GM12873 (cell line): ENCODE measurements around the gene NUPR1.

ENCODE experiments used
- TF ChIP-seq, protein P1 (sequence below): IDR thresholded peaks from 2 replicates; pipeline ENCODE4 v1.5.1; 2012; ENCODE audit warnings: low read depth, mild to moderate bottlenecking, moderate library complexity, low read length, control low read depth; ENCODE audit not compliant: insufficient read depth; ENCODE audit errors: missing control alignments

The NUPR1 gene

DNA sequence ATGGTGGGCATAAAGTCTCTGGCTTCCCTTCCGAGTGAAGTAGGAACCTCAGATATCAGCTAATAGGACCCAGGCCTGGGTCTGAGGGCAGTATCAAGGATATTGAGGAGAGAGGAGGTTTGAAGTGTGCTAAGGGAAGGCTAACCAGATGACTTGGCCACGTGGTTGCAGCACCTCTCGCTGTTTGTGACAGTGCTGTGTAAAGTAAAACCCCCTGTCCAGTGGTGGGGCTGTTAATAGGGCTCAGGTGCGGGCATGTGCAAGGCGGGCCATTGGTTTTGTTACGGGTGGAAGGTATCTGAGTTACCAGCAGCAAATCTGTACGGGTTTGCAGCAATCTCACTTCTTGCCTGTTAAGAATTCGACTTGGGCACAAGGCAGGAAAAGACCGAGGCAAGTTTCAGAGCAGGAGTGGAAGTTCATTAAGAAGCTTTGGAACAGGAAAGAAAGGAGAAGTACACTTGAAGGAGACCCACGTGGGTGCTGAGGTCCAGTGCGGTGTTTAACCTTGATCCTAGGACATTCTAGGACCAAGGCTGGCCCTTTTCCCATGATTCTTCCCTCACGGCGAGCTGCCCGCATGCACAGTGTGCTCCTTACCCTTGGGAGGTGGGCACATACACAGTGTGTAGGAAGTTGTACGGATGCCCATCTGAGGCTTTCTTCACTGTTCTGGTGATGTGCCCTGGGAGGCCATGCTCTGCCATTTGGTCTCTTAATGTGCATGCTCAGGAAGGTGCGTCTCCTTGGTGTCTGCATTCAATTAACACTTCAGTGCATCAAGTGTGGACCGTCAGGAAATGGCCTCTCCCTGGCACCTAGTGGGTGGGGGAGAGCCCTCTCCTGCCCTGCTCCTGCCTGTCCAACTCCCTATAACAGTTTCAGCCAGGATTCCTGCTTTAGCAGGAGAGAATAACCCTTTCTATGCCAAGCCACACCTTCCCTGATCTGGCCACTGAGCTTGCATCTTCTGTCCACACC, 35.3 kb upstream of the NUPR1 start:
- TF ChIP-seq, protein P1, sequence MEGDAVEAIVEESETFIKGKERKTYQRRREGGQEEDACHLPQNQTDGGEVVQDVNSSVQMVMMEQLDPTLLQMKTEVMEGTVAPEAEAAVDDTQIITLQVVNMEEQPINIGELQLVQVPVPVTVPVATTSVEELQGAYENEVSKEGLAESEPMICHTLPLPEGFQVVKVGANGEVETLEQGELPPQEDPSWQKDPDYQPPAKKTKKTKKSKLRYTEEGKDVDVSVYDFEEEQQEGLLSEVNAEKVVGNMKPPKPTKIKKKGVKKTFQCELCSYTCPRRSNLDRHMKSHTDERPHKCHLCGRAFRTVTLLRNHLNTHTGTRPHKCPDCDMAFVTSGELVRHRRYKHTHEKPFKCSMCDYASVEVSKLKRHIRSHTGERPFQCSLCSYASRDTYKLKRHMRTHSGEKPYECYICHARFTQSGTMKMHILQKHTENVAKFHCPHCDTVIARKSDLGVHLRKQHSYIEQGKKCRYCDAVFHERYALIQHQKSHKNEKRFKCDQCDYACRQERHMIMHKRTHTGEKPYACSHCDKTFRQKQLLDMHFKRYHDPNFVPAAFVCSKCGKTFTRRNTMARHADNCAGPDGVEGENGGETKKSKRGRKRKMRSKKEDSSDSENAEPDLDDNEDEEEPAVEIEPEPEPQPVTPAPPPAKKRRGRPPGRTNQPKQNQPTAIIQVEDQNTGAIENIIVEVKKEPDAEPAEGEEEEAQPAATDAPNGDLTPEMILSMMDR, result no peak

GRCh38 chr16:28572696-28573510, 34.1 kb upstream of the NUPR1 start:
- TF ChIP-seq, protein P1, result no peak

- TF ChIP-seq, protein P1, result no peak
These were observed 31.4 kb upstream of the NUPR1 start for GRCh38 chr16:28569968-28570752.

DNA sequence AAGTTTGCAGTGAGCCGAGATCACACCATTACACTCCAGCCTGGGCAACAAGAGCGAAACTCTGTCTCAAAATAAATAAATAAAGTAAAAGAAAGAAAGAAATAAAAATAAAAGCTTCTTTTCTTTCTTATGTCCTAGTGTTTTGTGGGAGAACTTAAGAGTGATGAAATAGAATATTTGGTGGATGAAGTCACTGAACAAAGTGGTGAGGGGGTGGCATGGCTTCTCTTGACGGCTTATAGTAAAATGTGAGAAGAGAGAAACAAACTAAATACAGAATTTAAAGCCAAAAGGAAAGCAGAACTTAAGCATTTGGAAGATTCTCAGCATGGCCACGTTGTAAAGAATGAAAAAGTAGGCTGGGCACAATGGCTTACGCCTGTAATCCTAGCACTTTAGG, 30.2 kb upstream of the NUPR1 start:
- TF ChIP-seq, protein P1, result no peak

DNA sequence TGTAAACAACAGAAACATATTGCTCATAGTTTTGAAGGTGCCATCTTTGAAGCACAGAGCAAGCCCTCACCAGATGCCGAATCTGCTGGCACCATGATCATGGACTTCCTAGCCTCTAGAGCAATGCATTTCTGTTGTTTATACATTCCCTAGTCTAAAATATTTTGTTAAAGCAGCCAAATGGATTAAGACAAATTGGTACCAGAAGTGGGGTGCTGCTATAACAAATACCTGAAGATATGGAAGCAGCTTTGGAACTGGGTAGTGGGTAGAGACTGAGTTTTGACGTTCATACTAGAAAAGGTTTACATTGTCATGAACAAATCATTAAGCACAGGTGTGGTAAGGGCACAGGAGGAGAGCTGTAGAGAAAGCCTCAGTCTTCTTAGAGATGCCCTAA, 28.5 kb upstream of the NUPR1 start:
- TF ChIP-seq, protein P1, result no peak

GRCh38 chr16:28563218-28563617, 24.4 kb upstream of the NUPR1 start:
- TF ChIP-seq, protein P1, result no peak
